HG03064 (cell line): ENCODE measurements around the gene SLIT3.

Experiments
- ATAC-seq: cut with Tn5 transposase; IDR thresholded peaks from one replicate; pipeline ENCODE4 v1.9.1; 2021; ENCODE audit warnings: low read depth; ENCODE audit not compliant: unreplicated experiment

Gene SLIT3

GRCh38 chr5:168851902-168852321 is 449.0 kb downstream of the SLIT3 start:
- ATAC-seq: no peak

- ATAC-seq: no peak
Observed at GRCh38 chr5:168850683-168851082, 450.3 kb downstream of the SLIT3 start.

DNA sequence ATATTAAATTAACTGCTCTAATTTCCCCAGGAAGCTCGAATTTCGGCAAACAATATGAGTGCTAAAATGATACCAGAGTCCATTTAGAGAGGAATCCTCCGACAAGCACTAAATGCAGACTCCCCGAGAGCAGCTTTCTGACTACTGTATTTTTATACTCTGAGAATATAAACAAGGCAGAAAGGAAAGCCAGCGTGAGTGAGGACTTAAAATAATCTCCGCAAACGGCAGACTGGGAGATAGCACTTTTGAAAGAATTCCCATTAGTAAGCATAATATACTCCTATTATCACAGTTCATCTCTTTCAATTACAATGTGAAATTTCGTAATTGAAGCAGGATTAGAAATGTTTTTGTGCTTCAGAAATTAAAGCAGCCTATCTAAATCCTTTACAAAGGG is 452.4 kb downstream of the SLIT3 start:
- no peak for ATAC-seq

- ATAC-seq: no peak
Observed at GRCh38 chr5:168847511-168848073, 453.3 kb downstream of the SLIT3 start.

- no peak for ATAC-seq
Observed at GRCh38 chr5:168844922-168845296, 456.0 kb downstream of the SLIT3 start.

DNA sequence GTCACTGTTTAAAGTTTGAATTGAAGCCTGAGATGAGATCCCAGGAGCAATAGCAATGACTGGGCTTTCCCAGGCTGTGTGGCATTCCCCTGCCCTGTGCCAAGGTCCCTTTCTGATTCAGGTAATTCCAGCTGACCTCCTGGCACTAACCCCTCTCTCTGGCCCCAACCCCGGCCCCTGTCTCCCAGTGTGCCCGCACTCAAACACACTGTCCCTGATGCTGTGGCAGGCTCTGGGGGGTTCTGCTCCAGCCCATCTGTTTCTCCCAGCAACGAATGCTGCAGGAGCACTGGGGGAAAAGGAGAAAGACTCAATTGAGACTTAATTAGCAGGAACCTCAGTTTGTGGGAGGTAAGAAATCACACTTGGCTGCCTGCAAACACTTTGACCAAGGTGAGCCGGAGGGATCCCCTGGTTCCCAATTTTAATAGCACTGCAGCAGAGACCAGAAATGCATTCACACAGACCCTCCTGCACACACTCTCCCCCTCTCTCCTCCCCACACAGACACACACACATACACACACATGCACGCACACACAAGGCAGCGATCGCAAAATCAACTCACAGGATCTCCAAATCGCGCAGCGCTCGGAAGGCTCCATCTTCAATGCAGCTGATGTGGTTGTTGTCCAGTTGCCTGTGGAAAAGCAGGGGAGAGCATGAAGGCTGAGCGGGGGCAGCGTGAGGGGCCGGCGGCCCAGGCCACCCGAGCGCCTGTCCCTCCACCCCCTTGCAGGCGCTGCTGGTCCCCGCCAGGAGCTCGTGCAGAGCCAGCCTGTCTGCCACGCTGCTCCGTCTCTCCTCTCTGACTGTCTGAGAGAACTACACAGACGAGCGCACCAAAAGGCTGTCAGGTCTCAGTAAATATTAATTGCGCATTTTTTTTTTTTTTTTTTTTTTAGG is 456.7 kb downstream of the SLIT3 start:
- ATAC-seq: no peak

DNA sequence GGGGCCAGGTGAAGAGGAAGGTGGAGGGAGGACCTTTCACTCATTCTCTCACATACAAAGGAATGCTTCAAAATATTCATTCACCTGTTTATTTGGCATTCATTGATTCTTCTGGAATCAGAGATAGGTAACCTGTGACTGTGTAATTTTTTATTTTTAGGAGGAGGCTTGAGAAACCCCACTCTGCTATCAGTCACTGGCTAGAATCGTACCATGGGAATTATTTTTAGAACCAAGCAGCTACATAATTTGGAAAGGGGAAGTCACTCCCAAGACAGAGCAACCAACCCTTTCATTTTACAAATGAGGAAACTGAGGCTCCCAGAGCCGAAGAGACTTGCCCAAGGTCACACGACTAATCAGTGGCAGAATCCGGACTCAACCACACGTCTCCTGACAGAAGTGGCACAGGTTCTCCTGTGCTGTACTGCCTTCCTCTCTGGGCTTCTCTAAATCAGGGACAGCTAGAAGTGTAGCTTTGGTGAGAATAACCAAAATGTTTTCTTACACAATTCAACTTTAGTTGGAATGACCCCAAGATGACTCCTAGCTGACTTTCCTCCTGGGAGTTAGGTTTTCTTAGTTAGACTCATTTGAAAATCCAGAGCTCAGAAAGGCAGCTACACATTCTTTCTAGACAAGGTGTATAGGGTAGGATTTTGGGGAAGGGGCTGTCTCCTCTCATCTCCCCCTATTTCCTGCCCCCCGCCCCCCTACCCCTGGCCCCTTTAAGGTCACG is 457.5 kb downstream of the SLIT3 start:
- no peak for ATAC-seq

- ATAC-seq: no peak
Observed at GRCh38 chr5:168842571-168843205, 458.3 kb downstream of the SLIT3 start.

DNA sequence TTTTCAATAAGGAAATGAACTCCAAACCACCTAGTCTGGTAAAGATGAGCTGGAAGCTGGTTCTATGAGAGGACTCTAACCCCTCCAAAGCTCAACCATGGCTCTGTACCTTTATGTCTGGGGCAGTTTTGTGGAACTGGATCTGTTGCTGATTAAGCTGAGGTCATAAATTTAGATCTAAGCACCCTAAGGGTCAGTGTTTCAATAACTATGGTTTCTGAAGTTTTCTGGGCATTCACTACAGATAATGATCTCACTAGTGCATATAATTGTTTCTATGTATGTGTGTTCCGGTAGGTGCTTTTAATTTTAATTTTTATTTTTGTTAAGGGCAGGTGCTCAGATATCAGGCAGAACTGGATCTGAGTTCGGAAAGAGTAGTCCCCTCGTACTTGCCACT is 463.1 kb downstream of the SLIT3 start:
- ATAC-seq: no peak

DNA sequence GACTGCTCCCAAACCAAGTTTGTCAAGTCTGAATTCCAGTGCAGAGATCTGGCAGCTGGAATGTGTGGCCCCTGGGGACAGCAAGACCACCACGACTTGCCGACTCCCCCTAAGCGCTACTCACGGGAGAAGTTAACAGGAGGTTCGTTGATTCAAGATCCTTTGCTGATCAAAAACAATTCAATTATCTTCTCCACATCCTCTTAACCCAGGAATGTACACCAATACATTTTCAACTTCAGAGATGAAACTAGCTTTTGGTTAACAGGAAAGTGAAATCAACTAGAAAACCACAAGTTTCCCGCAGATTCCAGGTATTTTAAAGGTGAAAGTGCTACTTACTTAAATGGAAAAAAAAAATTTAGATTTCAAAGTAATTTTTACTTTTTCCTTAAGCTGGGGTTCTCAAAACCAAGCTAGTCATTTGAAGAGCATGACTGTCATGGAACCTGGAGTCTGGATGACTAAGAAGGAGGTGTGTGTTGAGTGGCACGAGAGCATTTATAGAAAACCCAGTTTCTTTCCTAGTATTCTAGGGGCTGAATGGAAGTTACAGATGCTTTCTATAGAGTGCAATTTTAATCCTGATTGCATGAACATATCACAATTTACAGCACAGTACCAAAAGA is 464.2 kb downstream of the SLIT3 start:
- ATAC-seq: no peak

DNA sequence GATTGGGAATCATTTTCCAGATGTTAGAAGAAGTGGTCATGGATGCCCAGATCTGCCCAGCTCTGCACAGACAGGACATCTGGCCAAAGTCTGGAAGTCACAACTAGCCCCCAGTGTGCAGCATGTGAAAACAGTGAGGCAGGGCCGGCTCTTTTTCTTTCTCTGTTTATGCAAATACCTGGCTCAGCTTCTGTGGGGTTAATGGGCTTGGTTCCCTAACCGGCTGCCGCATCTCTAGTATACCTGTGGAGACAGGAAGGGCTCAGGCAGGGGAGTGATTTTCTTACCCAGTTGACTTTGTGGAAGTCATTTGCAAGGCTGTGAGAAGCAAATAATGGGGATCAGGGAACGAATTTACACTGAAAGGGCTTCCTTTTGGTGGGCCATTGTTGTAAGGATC is 467.0 kb downstream of the SLIT3 start:
- no peak for ATAC-seq

- ATAC-seq: no peak
Observed at GRCh38 chr5:168833383-168833782, 467.6 kb downstream of the SLIT3 start.

DNA sequence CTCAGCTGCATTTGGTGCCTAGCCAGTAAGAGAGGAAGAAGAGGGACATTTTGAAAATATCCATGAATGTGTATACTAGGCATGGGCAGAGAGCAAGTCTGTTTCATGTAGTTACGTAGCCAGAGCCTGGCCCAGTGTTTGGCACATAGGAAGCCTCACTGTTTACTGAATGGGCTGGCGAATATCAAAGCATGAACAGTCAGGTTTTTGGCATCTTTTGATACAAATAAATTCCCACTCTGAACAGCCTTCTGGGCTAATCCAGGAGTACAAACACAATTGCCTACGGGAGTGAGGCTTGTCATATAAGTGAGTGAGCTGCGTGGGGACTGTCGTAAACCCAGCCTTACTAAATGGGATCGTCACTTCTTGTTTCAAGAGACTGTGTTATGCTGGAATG is 468.6 kb downstream of the SLIT3 start:
- no peak for ATAC-seq

- no peak for ATAC-seq
Observed at GRCh38 chr5:168831383-168831782, 469.6 kb downstream of the SLIT3 start.

GRCh38 chr5:168830833-168831232 is 470.1 kb downstream of the SLIT3 start:
- ATAC-seq: no peak

- no peak for ATAC-seq
Observed at GRCh38 chr5:168829922-168830417, 471.0 kb downstream of the SLIT3 start.

DNA sequence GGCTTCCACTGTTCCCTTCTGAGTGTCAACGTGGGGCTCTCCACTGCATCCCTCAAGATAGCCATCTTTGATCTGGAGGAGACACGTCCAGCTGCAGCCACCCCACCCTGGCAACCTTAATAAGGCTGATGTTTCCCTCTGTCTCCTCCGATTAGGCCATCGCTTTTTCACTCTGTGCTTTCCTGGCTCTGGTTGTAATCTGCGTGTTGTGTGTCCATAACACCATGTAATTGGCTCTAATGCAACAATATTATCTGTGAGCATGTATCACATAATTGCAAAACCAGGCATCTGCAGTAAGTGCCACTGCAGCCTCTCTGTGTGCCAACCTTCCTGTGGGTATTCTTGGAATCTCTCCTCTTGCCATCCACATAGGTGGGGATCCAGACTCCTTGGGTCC is 471.9 kb downstream of the SLIT3 start:
- ATAC-seq: no peak

- ATAC-seq: no peak
Observed at GRCh38 chr5:168827636-168828035, 473.3 kb downstream of the SLIT3 start.

GRCh38 chr5:168826246-168826725 is 474.7 kb downstream of the SLIT3 start:
- no peak for ATAC-seq

- ATAC-seq: no peak
Observed at GRCh38 chr5:168822745-168823281, 478.1 kb downstream of the SLIT3 start.
